VCaP (cell line): Measurements from ENCODE around the gene PRKACB.

Source experiments
- H3K27ac ChIP-seq: fragments of 450-650 bp; 2 replicates; pipeline ENCODE4 v1.5.1; 2017
- TF ChIP-seq, protein P1 (sequence below): fragments of 450-650 bp; conservative IDR thresholded peaks from 2 replicates; pipeline ENCODE4 v1.5.1; 2017; ENCODE audit warnings: mild to moderate bottlenecking, moderate library complexity

PRKACB gene

DNA sequence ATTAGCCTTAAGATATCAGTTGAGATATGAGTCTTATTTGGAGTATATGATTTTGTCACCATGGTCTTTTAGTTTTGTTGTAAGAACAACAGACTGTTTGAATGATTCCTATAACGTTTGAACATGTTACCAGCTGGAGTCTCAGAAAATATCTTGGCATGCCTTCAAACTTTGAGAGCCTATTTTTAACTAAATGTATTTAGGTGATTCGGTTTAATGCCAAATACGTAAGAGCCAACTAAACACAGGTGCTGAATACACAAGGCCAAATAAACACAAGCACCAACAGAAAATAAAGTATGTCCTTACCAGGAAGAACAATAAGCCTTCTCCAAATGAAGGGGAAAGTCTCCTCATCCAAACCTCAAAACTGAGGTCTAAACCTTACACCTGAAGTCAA, 48.6 kb downstream of the PRKACB start:
- peak overlapping the region; percentile 25; the same call in 1 of the 2 replicates for H3K27ac ChIP-seq
- TF ChIP-seq, protein P1, sequence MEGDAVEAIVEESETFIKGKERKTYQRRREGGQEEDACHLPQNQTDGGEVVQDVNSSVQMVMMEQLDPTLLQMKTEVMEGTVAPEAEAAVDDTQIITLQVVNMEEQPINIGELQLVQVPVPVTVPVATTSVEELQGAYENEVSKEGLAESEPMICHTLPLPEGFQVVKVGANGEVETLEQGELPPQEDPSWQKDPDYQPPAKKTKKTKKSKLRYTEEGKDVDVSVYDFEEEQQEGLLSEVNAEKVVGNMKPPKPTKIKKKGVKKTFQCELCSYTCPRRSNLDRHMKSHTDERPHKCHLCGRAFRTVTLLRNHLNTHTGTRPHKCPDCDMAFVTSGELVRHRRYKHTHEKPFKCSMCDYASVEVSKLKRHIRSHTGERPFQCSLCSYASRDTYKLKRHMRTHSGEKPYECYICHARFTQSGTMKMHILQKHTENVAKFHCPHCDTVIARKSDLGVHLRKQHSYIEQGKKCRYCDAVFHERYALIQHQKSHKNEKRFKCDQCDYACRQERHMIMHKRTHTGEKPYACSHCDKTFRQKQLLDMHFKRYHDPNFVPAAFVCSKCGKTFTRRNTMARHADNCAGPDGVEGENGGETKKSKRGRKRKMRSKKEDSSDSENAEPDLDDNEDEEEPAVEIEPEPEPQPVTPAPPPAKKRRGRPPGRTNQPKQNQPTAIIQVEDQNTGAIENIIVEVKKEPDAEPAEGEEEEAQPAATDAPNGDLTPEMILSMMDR = no peak

DNA sequence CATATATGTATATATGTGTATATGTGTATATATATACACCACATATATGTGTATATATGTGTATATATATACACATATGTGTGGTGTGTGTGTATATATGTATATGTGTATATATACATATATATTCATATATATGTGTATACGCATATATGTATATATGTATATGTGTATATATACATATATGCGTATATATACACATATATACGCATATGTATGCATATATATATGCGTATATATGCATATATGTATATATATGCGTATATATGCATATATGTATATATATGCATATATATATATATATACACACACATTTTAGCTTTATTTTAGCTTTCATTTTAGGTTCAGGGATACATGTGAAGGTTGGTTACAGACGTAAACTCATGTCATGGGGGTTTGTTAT, 54.8 kb downstream of the PRKACB start:
- no peak overlapping the region for H3K27ac ChIP-seq
- TF ChIP-seq, protein P1 = no peak

DNA sequence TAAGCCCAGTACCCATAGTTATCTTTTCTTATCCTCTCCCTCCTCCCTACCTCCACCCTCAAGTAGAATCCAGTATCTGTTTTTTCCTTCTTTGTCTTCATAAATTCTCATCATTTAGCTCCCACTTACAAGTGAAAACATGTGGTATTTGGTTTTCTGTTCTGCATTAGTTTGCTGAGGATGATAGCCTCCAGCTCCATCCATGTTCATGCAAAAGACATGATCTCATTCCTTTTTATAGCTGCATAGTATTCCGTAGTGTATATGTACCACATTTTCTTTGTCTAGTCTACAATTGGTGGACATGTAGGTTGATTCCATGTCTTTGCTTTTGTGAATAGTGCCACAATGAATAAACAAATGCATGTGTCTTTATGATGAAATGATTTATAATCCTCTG, 55.2 kb downstream of the PRKACB start:
- H3K27ac ChIP-seq = no peak overlapping the region
- TF ChIP-seq, protein P1 = no peak

DNA sequence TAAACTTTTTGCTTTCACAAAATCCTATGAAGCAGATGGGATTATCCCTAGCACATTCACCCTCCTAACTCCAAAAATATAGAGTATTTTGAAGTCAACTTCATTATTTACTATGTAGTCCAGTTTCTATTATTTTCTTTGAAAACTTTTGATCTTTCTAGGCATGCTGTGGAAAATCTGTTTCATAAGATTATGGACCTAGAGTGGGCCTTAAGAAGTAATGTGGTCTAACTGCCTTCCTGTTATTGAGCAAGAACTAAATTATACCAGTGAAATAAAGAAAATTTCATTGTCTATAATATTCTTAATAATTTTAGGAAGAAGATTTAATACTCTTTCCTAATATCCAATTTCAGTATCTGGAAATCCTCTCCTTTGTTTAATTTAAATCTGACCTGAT, 58.1 kb downstream of the PRKACB start:
- no peak overlapping the region for H3K27ac ChIP-seq
- TF ChIP-seq, protein P1 = no peak

DNA sequence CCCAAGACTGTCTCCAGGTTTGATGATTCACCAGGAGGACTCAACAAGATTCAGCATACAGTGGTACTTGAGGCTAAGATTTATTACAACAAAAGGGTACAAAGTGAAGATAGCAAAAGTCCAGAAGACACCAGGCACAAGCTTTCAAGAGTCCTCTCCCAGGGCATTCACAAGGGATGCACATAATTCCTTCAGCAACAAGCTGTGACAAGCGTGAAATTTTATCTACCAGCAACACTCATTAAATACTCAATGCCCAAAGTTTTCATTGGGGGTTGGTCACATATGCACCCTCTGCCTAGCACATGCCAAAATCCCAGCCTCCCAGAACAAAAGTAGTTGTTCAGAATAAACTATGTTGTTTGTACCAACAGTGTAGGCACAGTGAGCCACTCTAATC, 62.3 kb downstream of the PRKACB start:
- TF ChIP-seq, protein P1 = no peak
- no peak overlapping the region for H3K27ac ChIP-seq

DNA sequence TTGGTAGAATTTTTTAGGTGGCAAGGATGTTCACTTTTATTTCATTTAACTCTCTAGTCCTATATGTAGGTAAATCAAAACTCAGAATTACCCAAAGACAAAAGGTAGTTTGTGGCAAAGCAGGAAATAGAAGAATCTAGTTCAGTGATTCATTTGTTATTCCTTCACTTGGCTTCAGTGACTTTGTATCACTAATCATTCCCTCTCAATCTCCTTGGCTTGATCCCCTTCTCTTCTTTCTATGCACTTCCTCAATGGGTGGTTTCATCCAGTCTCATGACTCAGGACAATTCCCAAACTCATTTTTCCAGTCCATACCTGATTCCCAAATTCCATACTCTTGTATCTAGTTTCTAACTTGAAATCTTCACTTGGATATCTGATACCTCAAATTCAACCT, 64.9 kb downstream of the PRKACB start:
- H3K27ac ChIP-seq = no peak overlapping the region
- TF ChIP-seq, protein P1 = no peak

GRCh38 chr1:84214115-84214956, 70.3 kb downstream of the PRKACB start:
- TF ChIP-seq, protein P1 = no peak

More at GRCh38 chr1:84214115-84214956, 70.3 kb downstream of the PRKACB start:
- no peak overlapping the region for H3K27ac ChIP-seq
